Epithelial cell of proximal tubule (primary cell): Measurements from ENCODE around the gene NDUFA3. TPM values are rescaled to one million over a fixed set of nuclear protein-coding genes. Genes with fewer than 3 reads are reported as not detected.

Experiments used
- DNase-seq: peaks from one replicate; pipeline ENCODE4 v3.0.0-alpha.2; 2011; ENCODE audit warnings: low read depth
- H3K4me3 ChIP-seq: 2 replicates; pipeline ENCODE4 v1.5.1; 2011; ENCODE audit warnings: low read depth, mild to moderate bottlenecking, low read length
- CTCF ChIP-seq: conservative IDR thresholded peaks from 2 replicates; pipeline ENCODE4 v1.5.1; 2012; ENCODE audit warnings: low read depth, mild to moderate bottlenecking, low read length
- total RNA-seq: library from RNA; depleted of rRNA; stranded (reverse); fragments of >200 nt; gene quantifications from 2 replicates; pipeline ENCODE4 v1.2.3, GENCODE V29; 2015

The NDUFA3 gene
- total RNA-seq = 35.9 and 39.6 TPM in 2 replicates

GRCh38 chr19:54102421-54103169 is at the start of gene NDUFA3:
NDUFA3 (plus strand) TSS chr19:54102855; CDS start chr19:54102879, 24 bp downstream.
- peak within 1 kb of the TSS; percentile 98 for H3K4me3 ChIP-seq
- no peak for TF ChIP-seq CTCF
- DNase-seq = peak; percentile 63

GRCh38 chr19:54062643-54063042 is 40.0 kb upstream of the NDUFA3 start:
- no peak overlapping the region for H3K4me3 ChIP-seq
- no peak for TF ChIP-seq CTCF
- DNase-seq = no peak

- no peak within 1 kb of the TSS for H3K4me3 ChIP-seq
- no peak for TF ChIP-seq CTCF
- DNase-seq = no peak
These were observed 39.1 kb upstream of the NDUFA3 start, which contains the start of gene VSTM1 for GRCh38 chr19:54063350-54064116. VSTM1 (minus strand) TSS chr19:54063897; CDS start chr19:54063777, 120 bp downstream.

- no peak for DNase-seq
- H3K4me3 ChIP-seq = no peak overlapping the region
- no peak for TF ChIP-seq CTCF
These were observed 33.2 kb upstream of the NDUFA3 start for GRCh38 chr19:54069470-54069869.

- DNase-seq = no peak
- no peak for TF ChIP-seq CTCF
- H3K4me3 ChIP-seq = no peak overlapping the region
These were observed 28.8 kb upstream of the NDUFA3 start for GRCh38 chr19:54073829-54074228.

- no peak for TF ChIP-seq CTCF
- no peak overlapping the region for H3K4me3 ChIP-seq
- no peak for DNase-seq
These were observed 27.8 kb upstream of the NDUFA3 start for GRCh38 chr19:54074851-54075250.
